ENCODE data around the gene SGCA.

Gene SGCA

DNA sequence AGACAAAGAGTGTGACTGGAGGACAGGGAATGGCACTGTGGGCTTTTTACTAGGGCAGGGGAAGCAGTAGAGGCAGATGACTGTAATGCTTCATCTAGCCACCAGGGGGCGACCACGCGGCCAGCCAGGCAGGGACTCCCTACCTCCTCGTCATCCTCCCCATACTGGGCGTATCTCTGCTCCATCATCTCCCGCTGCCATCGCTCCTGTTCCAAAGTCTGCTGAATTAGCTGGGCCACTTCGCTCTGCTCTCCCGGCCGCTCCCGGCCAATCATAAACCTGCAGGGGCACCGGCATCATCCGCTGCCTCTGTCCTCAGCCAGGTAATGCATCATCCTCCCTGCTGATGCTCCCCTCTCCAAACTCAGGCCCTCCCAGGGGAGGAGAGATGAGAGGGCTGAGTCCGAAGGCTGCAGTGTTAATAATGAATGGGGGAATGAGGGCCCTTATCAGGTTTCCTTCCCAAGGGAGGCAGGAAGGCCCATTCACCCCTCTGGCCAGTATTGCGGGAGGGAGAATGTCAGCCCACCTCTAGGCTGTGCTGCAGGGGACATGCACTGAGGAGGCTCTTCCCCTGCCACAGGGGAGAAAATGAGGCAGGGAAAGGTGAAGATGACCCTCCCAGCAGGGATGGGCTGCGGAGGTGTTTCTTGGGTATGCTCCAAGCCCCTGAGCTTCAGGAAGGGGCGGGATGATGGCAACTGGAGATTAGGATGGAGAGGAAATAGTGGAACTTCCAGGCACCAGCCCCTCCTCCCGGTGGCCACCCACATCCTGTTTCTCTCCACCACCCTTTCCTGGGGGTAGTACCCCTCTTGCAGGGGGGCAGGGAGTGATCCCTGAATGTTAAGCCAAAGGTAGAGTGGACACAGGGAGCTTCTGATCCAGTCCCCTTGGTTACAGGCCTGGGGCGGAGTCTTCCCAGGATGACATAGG lies 25.6 kb upstream of the SGCA start (continued):
- TF ChIP-seq, protein P1, sequence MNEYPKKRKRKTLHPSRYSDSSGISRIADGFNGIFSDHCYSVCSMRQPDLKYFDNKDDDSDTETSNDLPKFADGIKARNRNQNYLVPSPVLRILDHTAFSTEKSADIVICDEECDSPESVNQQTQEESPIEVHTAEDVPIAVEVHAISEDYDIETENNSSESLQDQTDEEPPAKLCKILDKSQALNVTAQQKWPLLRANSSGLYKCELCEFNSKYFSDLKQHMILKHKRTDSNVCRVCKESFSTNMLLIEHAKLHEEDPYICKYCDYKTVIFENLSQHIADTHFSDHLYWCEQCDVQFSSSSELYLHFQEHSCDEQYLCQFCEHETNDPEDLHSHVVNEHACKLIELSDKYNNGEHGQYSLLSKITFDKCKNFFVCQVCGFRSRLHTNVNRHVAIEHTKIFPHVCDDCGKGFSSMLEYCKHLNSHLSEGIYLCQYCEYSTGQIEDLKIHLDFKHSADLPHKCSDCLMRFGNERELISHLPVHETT (tag by site-specific recombination; IDR thresholded peaks at IDR 0.05) = 0 out of 2 replicates have a peak, but pooled peaks have one; percentile 34
- TF ChIP-seq OSR2 (tag by site-specific recombination; IDR thresholded peaks at IDR 0.05) = peak; percentile 38; the same call in 1 of the 2 replicates
- TF ChIP-seq ZEB2 (tag by site-specific recombination; IDR thresholded peaks at IDR 0.05) = peak; percentile 74
- TF ChIP-seq SP7 (tag by site-specific recombination; IDR thresholded peaks at IDR 0.05) = peak; percentile 81
- TF ChIP-seq WT1 (tag by site-specific recombination; IDR thresholded peaks at IDR 0.05) = peak; percentile 92
- TF ChIP-seq ZNF610 (tag by site-specific recombination; IDR thresholded peaks at IDR 0.05; ENCODE audit: borderline replicate concordance) = peak; percentile 97
- peak; percentile 46 for TF ChIP-seq SETDB1 (IDR thresholded peaks at IDR 0.05; ENCODE audit: insufficient read length, low read length)
- no peak for TF ChIP-seq HOXC10 (CRISPR knock-in tag; IDR thresholded peaks at IDR 0.05)
- peak; percentile 98 for TF ChIP-seq ZNF140 (tag by site-specific recombination; IDR thresholded peaks at IDR 0.05)
- peak; percentile 89 for TF ChIP-seq KLF8 (tag by site-specific recombination; IDR thresholded peaks at IDR 0.05)
- TF ChIP-seq, protein P2, sequence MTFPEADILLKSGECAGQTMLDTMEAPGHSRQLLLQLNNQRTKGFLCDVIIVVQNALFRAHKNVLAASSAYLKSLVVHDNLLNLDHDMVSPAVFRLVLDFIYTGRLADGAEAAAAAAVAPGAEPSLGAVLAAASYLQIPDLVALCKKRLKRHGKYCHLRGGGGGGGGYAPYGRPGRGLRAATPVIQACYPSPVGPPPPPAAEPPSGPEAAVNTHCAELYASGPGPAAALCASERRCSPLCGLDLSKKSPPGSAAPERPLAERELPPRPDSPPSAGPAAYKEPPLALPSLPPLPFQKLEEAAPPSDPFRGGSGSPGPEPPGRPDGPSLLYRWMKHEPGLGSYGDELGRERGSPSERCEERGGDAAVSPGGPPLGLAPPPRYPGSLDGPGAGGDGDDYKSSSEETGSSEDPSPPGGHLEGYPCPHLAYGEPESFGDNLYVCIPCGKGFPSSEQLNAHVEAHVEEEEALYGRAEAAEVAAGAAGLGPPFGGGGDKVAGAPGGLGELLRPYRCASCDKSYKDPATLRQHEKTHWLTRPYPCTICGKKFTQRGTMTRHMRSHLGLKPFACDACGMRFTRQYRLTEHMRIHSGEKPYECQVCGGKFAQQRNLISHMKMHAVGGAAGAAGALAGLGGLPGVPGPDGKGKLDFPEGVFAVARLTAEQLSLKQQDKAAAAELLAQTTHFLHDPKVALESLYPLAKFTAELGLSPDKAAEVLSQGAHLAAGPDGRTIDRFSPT (tag by site-specific recombination; IDR thresholded peaks at IDR 0.05) = peak; percentile 46; the same call in 1 of the 2 replicates
- TF ChIP-seq ZNF24 (tag by site-specific recombination; IDR thresholded peaks at IDR 0.05) = peak; percentile 30; the same call in 1 of the 2 replicates
- TF ChIP-seq ZNF76 (tag by site-specific recombination; IDR thresholded peaks at IDR 0.05; ENCODE audit: borderline replicate concordance, low read depth) = no peak
- no peak for TF ChIP-seq MZF1 (tag by site-specific recombination; IDR thresholded peaks at IDR 0.05; ENCODE audit: borderline replicate concordance)
- 0 out of 2 replicates have a peak, but pooled peaks have one; percentile 51 for TF ChIP-seq ZNF324 (tag by site-specific recombination; IDR thresholded peaks at IDR 0.05)
- 0 out of 2 replicates have a peak, but pooled peaks have one; percentile 25 for TF ChIP-seq ZSCAN30 (tag by site-specific recombination; IDR thresholded peaks at IDR 0.05)
- peak; percentile 62 for TF ChIP-seq ZNF366 (tag by site-specific recombination; conservative IDR thresholded peaks at IDR 0.05)
- peak; percentile 74 for TF ChIP-seq SP2 (tag by site-specific recombination; IDR thresholded peaks at IDR 0.05)
- peak; percentile 21; the same call in 1 of the 2 replicates for TF ChIP-seq ZNF394 (tag by site-specific recombination; IDR thresholded peaks at IDR 0.05; ENCODE audit: borderline replicate concordance)
- TF ChIP-seq GLI2 (tag by site-specific recombination; IDR thresholded peaks at IDR 0.05; ENCODE audit: borderline replicate concordance, low read depth) = no peak
- TF ChIP-seq ZBTB8A (tag by site-specific recombination; IDR thresholded peaks at IDR 0.05) = peak; percentile 87
- peak; percentile 68 for TF ChIP-seq ZNF341 (tag by site-specific recombination; IDR thresholded peaks at IDR 0.05; ENCODE audit: low read depth)
- peak; percentile 63 for TF ChIP-seq KLF16 (tag by site-specific recombination; IDR thresholded peaks at IDR 0.05)
- TF ChIP-seq, protein P3, sequence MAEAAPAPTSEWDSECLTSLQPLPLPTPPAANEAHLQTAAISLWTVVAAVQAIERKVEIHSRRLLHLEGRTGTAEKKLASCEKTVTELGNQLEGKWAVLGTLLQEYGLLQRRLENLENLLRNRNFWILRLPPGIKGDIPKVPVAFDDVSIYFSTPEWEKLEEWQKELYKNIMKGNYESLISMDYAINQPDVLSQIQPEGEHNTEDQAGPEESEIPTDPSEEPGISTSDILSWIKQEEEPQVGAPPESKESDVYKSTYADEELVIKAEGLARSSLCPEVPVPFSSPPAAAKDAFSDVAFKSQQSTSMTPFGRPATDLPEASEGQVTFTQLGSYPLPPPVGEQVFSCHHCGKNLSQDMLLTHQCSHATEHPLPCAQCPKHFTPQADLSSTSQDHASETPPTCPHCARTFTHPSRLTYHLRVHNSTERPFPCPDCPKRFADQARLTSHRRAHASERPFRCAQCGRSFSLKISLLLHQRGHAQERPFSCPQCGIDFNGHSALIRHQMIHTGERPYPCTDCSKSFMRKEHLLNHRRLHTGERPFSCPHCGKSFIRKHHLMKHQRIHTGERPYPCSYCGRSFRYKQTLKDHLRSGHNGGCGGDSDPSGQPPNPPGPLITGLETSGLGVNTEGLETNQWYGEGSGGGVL (tag by site-specific recombination; IDR thresholded peaks at IDR 0.05) = peak; percentile 61
- no peak for TF ChIP-seq ZFP3 (tag by site-specific recombination; IDR thresholded peaks at IDR 0.05; ENCODE audit: low read depth)
- TF ChIP-seq ZBTB17 (tag by site-specific recombination; IDR thresholded peaks at IDR 0.05) = peak; percentile 98
- no peak for TF ChIP-seq ZNF585B (tag by site-specific recombination; IDR thresholded peaks at IDR 0.05)
- TF ChIP-seq ZNF266 (tag by site-specific recombination; IDR thresholded peaks at IDR 0.05; ENCODE audit: low read depth) = no peak
- TF ChIP-seq SALL2 (tag by site-specific recombination; IDR thresholded peaks at IDR 0.05; ENCODE audit: borderline replicate concordance) = no peak
- peak; percentile 70 for TF ChIP-seq ZXDB (tag by site-specific recombination; IDR thresholded peaks at IDR 0.05)
- TF ChIP-seq, protein P4, sequence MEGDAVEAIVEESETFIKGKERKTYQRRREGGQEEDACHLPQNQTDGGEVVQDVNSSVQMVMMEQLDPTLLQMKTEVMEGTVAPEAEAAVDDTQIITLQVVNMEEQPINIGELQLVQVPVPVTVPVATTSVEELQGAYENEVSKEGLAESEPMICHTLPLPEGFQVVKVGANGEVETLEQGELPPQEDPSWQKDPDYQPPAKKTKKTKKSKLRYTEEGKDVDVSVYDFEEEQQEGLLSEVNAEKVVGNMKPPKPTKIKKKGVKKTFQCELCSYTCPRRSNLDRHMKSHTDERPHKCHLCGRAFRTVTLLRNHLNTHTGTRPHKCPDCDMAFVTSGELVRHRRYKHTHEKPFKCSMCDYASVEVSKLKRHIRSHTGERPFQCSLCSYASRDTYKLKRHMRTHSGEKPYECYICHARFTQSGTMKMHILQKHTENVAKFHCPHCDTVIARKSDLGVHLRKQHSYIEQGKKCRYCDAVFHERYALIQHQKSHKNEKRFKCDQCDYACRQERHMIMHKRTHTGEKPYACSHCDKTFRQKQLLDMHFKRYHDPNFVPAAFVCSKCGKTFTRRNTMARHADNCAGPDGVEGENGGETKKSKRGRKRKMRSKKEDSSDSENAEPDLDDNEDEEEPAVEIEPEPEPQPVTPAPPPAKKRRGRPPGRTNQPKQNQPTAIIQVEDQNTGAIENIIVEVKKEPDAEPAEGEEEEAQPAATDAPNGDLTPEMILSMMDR (tag by site-specific recombination; IDR thresholded peaks at IDR 0.05) = peak; percentile 87
- TF ChIP-seq KLF9 (tag by site-specific recombination; IDR thresholded peaks at IDR 0.05; ENCODE audit: low read depth) = peak; percentile 50; the same call in 1 of the 2 replicates
